ENCODE measurements around the gene USP6. TPM values are rescaled to one million over a fixed set of nuclear protein-coding genes. Genes with fewer than 3 reads are reported as not detected.

Gene USP6
- total RNA-seq, 1 experiment from 2014 or later = 0.20 TPM

GRCh38 chr17:5201011-5201410 is 85.2 kb downstream of the USP6 start (continued):
- TF ChIP-seq ZNF121 (CRISPR knock-in tag; IDR thresholded peaks at IDR 0.05) = no peak
- TF ChIP-seq, protein P1, sequence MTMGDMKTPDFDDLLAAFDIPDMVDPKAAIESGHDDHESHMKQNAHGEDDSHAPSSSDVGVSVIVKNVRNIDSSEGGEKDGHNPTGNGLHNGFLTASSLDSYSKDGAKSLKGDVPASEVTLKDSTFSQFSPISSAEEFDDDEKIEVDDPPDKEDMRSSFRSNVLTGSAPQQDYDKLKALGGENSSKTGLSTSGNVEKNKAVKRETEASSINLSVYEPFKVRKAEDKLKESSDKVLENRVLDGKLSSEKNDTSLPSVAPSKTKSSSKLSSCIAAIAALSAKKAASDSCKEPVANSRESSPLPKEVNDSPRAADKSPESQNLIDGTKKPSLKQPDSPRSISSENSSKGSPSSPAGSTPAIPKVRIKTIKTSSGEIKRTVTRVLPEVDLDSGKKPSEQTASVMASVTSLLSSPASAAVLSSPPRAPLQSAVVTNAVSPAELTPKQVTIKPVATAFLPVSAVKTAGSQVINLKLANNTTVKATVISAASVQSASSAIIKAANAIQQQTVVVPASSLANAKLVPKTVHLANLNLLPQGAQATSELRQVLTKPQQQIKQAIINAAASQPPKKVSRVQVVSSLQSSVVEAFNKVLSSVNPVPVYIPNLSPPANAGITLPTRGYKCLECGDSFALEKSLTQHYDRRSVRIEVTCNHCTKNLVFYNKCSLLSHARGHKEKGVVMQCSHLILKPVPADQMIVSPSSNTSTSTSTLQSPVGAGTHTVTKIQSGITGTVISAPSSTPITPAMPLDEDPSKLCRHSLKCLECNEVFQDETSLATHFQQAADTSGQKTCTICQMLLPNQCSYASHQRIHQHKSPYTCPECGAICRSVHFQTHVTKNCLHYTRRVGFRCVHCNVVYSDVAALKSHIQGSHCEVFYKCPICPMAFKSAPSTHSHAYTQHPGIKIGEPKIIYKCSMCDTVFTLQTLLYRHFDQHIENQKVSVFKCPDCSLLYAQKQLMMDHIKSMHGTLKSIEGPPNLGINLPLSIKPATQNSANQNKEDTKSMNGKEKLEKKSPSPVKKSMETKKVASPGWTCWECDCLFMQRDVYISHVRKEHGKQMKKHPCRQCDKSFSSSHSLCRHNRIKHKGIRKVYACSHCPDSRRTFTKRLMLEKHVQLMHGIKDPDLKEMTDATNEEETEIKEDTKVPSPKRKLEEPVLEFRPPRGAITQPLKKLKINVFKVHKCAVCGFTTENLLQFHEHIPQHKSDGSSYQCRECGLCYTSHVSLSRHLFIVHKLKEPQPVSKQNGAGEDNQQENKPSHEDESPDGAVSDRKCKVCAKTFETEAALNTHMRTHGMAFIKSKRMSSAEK (CRISPR knock-in tag; IDR thresholded peaks at IDR 0.05; ENCODE audit: borderline replicate concordance) = no peak
- no peak for TF ChIP-seq SOX15 (CRISPR knock-in tag; IDR thresholded peaks at IDR 0.05)
- TF ChIP-seq NFE2L1 (CRISPR knock-in tag; IDR thresholded peaks at IDR 0.05) = no peak
- no peak for TF ChIP-seq GRHL2 (CRISPR knock-in tag; IDR thresholded peaks at IDR 0.05; ENCODE audit: insufficient replicate concordance, severe bottlenecking)
- no peak for TF ChIP-seq PRRX2 (CRISPR knock-in tag; IDR thresholded peaks at IDR 0.05)

- peaks cover 6% of the 10 kb centered on the region for H3K9me3 Mint-ChIP-seq
These were observed 87.5 kb downstream of the USP6 start for GRCh38 chr17:5203178-5203907.

DNA sequence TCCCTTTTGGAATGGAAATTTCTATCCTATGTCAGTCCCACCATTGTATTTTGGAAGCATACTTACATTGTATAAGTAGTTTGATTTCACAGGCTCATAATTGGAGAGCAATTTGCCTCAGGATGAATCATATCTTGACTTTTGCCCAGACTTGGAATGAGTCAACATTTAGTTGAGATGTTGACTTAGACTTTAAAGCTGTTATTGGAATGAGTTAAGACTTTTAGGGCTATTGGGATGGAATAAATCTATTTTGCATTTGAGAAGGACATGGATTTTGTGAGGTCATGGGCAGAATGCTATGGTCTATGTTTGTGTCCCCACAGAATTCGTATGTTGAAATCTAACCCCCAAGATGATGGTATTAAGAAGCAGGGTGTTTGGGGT is 88.1 kb downstream of the USP6 start:
- POLR2A ChIA-PET = interaction anchor here (0.6 kb wide), 1 partner anchor 554 kb away, joined by 3 read pairs; no protein-coding TSS in a partner anchor
- ATAC-seq = no peak

More at GRCh38 chr17:5203178-5203907, 87.5 kb downstream of the USP6 start:
- ChIA-PET CTCF (no interaction called here), POLR2A (no interaction called here)
- ATAC-seq (no peak), DNase-seq (ENCODE audit: low spot score) (no peak)
- TF ChIP-seq PRRX2 (CRISPR knock-in tag; IDR thresholded peaks at IDR 0.05) (no peak), SP1 (CRISPR knock-in tag; conservative IDR thresholded peaks at IDR 0.05) (no peak)
- Mint-ChIP-seq H3K4me3 (no peak overlapping the region), H3K27me3 (ENCODE audit: low read depth) (no peaks in the 10 kb centered on the region; the same call in 1 of the 2 replicates), H3K27ac (no peak overlapping the region), H3K4me1 (no peaks in the 10 kb centered on the region), H3K36me3 (no peaks in the 10 kb centered on the region)

DNA sequence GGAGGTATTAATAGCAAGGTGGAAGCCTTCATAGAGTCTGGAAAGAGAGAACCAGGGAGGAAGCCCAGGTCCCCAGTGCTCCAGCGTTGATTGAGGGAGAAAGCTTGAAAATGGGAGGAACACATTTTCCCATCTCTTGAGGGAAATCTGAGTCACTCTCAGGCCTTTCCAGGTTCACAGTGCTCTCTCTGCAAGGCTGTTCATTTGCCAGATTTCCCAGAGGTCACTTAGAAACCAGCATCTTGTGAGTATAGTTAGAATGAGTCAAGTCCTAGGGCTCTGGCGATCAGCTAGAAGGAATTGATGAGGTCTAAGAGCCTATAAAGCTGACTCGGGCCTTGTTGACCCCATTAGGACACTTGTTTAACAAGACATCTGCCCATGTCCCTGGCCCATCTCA is 93.6 kb downstream of the USP6 start:
- Mint-ChIP-seq H3K9me3 (no peaks in the 10 kb centered on the region), H3K27ac (no peak overlapping the region), H3K36me3 (no peaks in the 10 kb centered on the region), H3K4me3 (no peak overlapping the region), H3K4me1 (no peaks in the 10 kb centered on the region), H3K27me3 (ENCODE audit: low read depth) (no peaks in the 10 kb centered on the region)
- TF ChIP-seq, protein P2, sequence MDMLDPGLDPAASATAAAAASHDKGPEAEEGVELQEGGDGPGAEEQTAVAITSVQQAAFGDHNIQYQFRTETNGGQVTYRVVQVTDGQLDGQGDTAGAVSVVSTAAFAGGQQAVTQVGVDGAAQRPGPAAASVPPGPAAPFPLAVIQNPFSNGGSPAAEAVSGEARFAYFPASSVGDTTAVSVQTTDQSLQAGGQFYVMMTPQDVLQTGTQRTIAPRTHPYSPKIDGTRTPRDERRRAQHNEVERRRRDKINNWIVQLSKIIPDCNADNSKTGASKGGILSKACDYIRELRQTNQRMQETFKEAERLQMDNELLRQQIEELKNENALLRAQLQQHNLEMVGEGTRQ (CRISPR knock-in tag; IDR thresholded peaks at IDR 0.05) = no peak
- TF ChIP-seq NFE2L1 (CRISPR knock-in tag; IDR thresholded peaks at IDR 0.05) (no peak), RORB (CRISPR knock-in tag; IDR thresholded peaks at IDR 0.05) (no peak), GRHL2 (CRISPR knock-in tag; IDR thresholded peaks at IDR 0.05; ENCODE audit: insufficient replicate concordance, severe bottlenecking) (no peak), JAZF1 (CRISPR knock-in tag; IDR thresholded peaks at IDR 0.05) (no peak), IRF2 (CRISPR knock-in tag; IDR thresholded peaks at IDR 0.05; ENCODE audit: borderline replicate concordance, low read depth) (no peak), MYBL2 (CRISPR knock-in tag; IDR thresholded peaks at IDR 0.05) (no peak)
- TF ChIP-seq, protein P1 (CRISPR knock-in tag; IDR thresholded peaks at IDR 0.05; ENCODE audit: borderline replicate concordance) = no peak
- ChIA-PET CTCF (no interaction called here), POLR2A (no interaction called here)
- ATAC-seq (no peak), DNase-seq (ENCODE audit: low spot score) (no peak)

More for the DNA sequence above, 88.1 kb downstream of the USP6 start:
- Mint-ChIP-seq H3K36me3 (no peaks in the 10 kb centered on the region), H3K4me1 (no peaks in the 10 kb centered on the region), H3K9me3 (peaks cover 6% of the 10 kb centered on the region), H3K27ac (no peak overlapping the region), H3K27me3 (ENCODE audit: low read depth) (no peaks in the 10 kb centered on the region; the same call in 1 of the 2 replicates), H3K4me3 (no peak overlapping the region)
- TF ChIP-seq GTF2I (CRISPR knock-in tag; conservative IDR thresholded peaks at IDR 0.05) = no peak
- no peak for TF ChIP-seq ZSCAN18 (CRISPR knock-in tag; IDR thresholded peaks at IDR 0.05)
- TF ChIP-seq SMAD3 (CRISPR knock-in tag; IDR thresholded peaks at IDR 0.05; ENCODE audit: borderline replicate concordance) = no peak
- TF ChIP-seq ZNF671 (CRISPR knock-in tag; IDR thresholded peaks at IDR 0.05) = no peak
- CTCF ChIA-PET = no interaction called here
- no peak for DNase-seq (ENCODE audit: low spot score)

All from WTC11 (cell line).